ENCODE measurements around the gene RTL10.

- no peak for TF ChIP-seq CTCF (IDR thresholded peaks at IDR 0.05; ENCODE audit: borderline replicate concordance, extremely low read depth, low read length, poor library complexity, severe bottlenecking)
- TF ChIP-seq EZH2 (IDR thresholded peaks at IDR 0.05; ENCODE audit: borderline replicate concordance, low read depth, low read length, severe bottlenecking), result no peak
These were observed 27.2 kb downstream of the RTL10 start for GRCh38 chr22:19827341-19828034.
